ENCODE data around the gene EDC3.
"Not testable (repeated sequence)": the region's sequence is repeated elsewhere in the genome, so short reads cannot be mapped to it uniquely, and the experiment has no call there.

EDC3 gene

DNA sequence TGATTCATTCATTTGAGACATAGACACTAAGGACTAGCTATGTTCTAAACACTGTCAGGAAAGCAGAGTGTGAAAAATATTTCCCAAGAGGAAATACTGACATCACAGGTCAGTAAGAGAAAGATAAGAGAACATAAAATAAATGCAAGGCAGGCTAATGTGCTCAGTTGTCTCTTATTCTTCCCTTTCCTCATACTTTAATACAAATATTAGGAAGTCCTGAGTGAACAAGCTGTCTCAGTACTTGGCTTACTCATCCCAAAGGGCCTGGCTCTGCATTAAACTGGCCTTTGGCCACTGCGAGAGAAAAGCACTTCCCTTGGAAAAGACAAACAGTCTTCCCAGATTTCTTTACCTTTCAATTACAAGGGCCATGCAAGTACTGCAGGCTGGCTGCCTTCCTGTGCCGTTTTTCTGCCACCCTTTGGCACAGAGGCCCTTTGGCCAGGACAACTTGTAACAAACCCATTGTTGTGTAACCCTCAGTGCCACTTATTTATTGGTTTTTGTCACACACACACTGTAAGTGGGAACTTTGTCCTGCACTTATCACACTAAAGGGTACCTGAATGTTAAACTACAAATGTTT, 31.7 kb downstream of the EDC3 start:
- Histone ChIP-seq H3K9me3 (ENCODE audit: control insufficient read depth, insufficient read depth, low read depth, low read length) (no peaks in the 10 kb centered on the region), H3K9ac (ENCODE audit: low read length) (no peak overlapping the region), H3K27ac (ENCODE audit: low read depth, low read length) (no peak overlapping the region), H3K36me3 (ENCODE audit: control insufficient read depth, insufficient read depth, low read length) (peaks cover 11% of the 10 kb centered on the region), H3K4me1 (ENCODE audit: control insufficient read depth, insufficient read depth, low read length) (peaks cover 7% of the 10 kb centered on the region; the same call in 1 of the 2 replicates), H3K27me3 (ENCODE audit: control insufficient read depth, insufficient read depth, low read length) (no peaks in the 10 kb centered on the region), H3K4me3 (ENCODE audit: low read depth, low read length) (no peak overlapping the region)

GRCh38 chr15:74663303-74664027, 32.4 kb downstream of the EDC3 start:
- H3K4me1 ChIP-seq (ENCODE audit: control insufficient read depth, insufficient read depth, low read length): peaks cover 7% of the 10 kb centered on the region; the same call in 1 of the 2 replicates
- H3K36me3 ChIP-seq (ENCODE audit: control insufficient read depth, insufficient read depth, low read length): peaks cover 7% of the 10 kb centered on the region
- no peak overlapping the region for H3K27ac ChIP-seq (ENCODE audit: low read depth, low read length)
- H3K27me3 ChIP-seq (ENCODE audit: control insufficient read depth, insufficient read depth, low read length): no peaks in the 10 kb centered on the region
- H3K9me3 ChIP-seq (ENCODE audit: control insufficient read depth, insufficient read depth, low read depth, low read length): no peaks in the 10 kb centered on the region
- H3K9ac ChIP-seq (ENCODE audit: low read length): no peak overlapping the region
- H3K4me3 ChIP-seq (ENCODE audit: low read depth, low read length): no peak overlapping the region

DNA sequence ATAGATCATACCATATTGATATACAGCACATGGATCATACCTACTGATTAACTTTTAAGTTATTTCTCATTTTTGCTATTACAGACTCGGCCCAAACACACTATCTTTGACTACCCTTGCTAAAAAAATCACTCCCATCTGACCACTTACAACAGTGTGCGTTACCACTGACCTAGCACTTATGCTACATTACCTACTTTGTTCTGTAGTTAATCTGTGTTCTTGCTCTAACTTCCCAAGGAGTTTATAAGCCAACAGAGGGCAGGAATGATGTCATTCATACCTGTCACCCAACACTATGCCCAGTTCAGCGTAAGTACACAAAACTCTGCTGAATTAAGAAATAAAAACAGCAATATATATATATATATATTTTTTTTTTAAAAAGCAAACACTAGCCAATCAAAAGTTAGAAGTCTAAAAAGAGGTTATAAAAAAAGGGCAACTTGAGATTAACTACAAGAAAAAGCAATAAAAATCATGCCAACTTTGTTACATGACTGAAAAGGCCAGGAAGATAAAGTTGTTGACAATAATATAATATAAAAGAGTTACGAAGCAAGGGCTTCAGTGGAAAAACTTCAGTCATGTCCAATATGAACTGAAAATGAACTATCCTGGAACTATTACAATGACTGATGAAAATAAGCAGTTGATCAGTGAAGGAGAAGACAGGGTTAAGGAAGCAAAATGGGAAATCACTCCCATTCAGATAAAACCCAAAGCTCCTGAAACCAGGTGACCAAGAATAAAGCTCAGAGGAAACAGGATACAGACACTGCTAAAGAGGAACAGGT, 33.6 kb downstream of the EDC3 start:
- no peak overlapping the region for H3K9ac ChIP-seq (ENCODE audit: low read length)
- no peaks in the 10 kb centered on the region for H3K36me3 ChIP-seq (ENCODE audit: control insufficient read depth, insufficient read depth, low read length)
- H3K9me3 ChIP-seq (ENCODE audit: control insufficient read depth, insufficient read depth, low read depth, low read length): no peaks in the 10 kb centered on the region
- no peak overlapping the region for H3K27ac ChIP-seq (ENCODE audit: low read depth, low read length)
- H3K4me3 ChIP-seq (ENCODE audit: low read depth, low read length): no peak overlapping the region
- no peaks in the 10 kb centered on the region for H3K27me3 ChIP-seq (ENCODE audit: control insufficient read depth, insufficient read depth, low read length)
- peaks cover 7% of the 10 kb centered on the region; the same call in 1 of the 2 replicates for H3K4me1 ChIP-seq (ENCODE audit: control insufficient read depth, insufficient read depth, low read length)

- not testable (repeated sequence) for H3K4me1 ChIP-seq (ENCODE audit: control insufficient read depth, insufficient read depth, low read length); H3K9me3 ChIP-seq (ENCODE audit: control insufficient read depth, insufficient read depth, low read depth, low read length); H3K27ac ChIP-seq (ENCODE audit: low read depth, low read length); H3K36me3 ChIP-seq (ENCODE audit: control insufficient read depth, insufficient read depth, low read length); H3K4me3 ChIP-seq (ENCODE audit: low read depth, low read length); H3K27me3 ChIP-seq (ENCODE audit: control insufficient read depth, insufficient read depth, low read length); H3K9ac ChIP-seq (ENCODE audit: low read length)
These were observed 34.5 kb downstream of the EDC3 start for GRCh38 chr15:74661280-74661679.

DNA sequence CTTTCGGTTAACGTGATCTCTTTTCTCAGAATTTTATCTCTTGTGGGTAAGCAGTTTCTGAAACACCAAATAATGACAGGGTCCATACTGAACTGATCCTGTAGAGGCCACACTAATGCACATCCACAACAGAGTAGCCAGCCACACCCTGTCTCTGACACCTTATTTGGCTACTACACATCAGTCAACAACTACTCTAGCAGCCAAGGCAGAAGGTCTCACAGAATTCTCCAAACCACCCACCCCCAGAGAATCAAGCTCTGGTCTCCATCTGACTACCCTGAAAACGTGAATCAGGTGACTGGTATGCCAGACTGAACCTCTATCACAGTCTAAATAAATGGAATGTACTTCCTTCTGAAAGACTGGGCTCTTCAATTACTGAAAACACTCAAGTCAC, 38.0 kb downstream of the EDC3 start:
- Histone ChIP-seq H3K27me3 (ENCODE audit: control insufficient read depth, insufficient read depth, low read length) (no peaks in the 10 kb centered on the region), H3K27ac (ENCODE audit: low read depth, low read length) (no peak overlapping the region), H3K36me3 (ENCODE audit: control insufficient read depth, insufficient read depth, low read length) (peaks cover 18% of the 10 kb centered on the region), H3K9ac (ENCODE audit: low read length) (no peak overlapping the region), H3K9me3 (ENCODE audit: control insufficient read depth, insufficient read depth, low read depth, low read length) (no peaks in the 10 kb centered on the region), H3K4me1 (ENCODE audit: control insufficient read depth, insufficient read depth, low read length) (no peaks in the 10 kb centered on the region), H3K4me3 (ENCODE audit: low read depth, low read length) (no peak overlapping the region)

GRCh38 chr15:74656935-74657535, 38.8 kb downstream of the EDC3 start:
- H3K4me3 ChIP-seq (ENCODE audit: low read depth, low read length): no peak overlapping the region
- H3K9me3 ChIP-seq (ENCODE audit: control insufficient read depth, insufficient read depth, low read depth, low read length): no peaks in the 10 kb centered on the region
- H3K27me3 ChIP-seq (ENCODE audit: control insufficient read depth, insufficient read depth, low read length): no peaks in the 10 kb centered on the region
- H3K9ac ChIP-seq (ENCODE audit: low read length): no peak overlapping the region
- no peak overlapping the region for H3K27ac ChIP-seq (ENCODE audit: low read depth, low read length)
- peaks cover 18% of the 10 kb centered on the region for H3K36me3 ChIP-seq (ENCODE audit: control insufficient read depth, insufficient read depth, low read length)
- no peaks in the 10 kb centered on the region for H3K4me1 ChIP-seq (ENCODE audit: control insufficient read depth, insufficient read depth, low read length)

- Histone ChIP-seq H3K9me3 (ENCODE audit: control insufficient read depth, insufficient read depth, low read depth, low read length) (no peaks in the 10 kb centered on the region), H3K9ac (ENCODE audit: low read length) (no peak overlapping the region), H3K36me3 (ENCODE audit: control insufficient read depth, insufficient read depth, low read length) (peaks cover 27% of the 10 kb centered on the region), H3K27me3 (ENCODE audit: control insufficient read depth, insufficient read depth, low read length) (no peaks in the 10 kb centered on the region), H3K4me3 (ENCODE audit: low read depth, low read length) (no peak overlapping the region), H3K4me1 (ENCODE audit: control insufficient read depth, insufficient read depth, low read length) (no peaks in the 10 kb centered on the region), H3K27ac (ENCODE audit: low read depth, low read length) (no peak overlapping the region)
These were observed 40.4 kb downstream of the EDC3 start for GRCh38 chr15:74655424-74655823.

DNA sequence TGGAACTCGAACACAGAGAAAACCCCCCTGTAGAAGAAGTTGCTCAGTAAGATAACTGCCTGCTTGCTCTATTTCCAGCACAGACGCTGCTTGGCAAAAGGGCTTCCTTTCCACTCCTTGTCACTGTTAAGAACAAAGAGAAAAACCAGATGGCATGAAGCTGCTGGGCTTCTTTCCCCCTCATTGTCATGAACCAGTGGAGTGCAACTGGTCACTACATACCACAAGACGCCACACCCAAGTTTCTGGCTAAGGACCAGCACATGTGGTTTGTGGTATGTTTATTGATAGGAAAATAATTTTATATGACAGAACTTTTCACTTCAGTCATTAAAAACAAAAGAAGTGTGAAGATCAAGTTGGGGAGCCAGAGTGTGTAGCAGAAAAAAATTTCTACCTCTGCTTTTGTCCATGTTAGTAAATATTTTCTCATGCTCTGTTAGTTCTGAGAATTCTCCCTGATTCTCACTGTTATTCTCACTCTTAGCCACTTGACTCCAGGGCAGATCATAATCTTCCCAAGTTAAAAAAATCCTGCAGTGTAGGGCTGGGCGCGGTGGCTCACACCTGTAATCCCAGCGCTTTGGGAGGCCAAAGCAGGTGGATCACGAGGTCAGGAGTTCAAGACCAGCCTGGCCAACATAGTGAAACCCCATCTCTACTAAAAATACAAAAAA, 42.3 kb downstream of the EDC3 start:
- H3K4me3 ChIP-seq (ENCODE audit: low read depth, low read length): no peak overlapping the region
- peaks cover 31% of the 10 kb centered on the region for H3K36me3 ChIP-seq (ENCODE audit: control insufficient read depth, insufficient read depth, low read length)
- H3K4me1 ChIP-seq (ENCODE audit: control insufficient read depth, insufficient read depth, low read length): no peaks in the 10 kb centered on the region
- H3K27me3 ChIP-seq (ENCODE audit: control insufficient read depth, insufficient read depth, low read length): no peaks in the 10 kb centered on the region
- H3K9ac ChIP-seq (ENCODE audit: low read length): no peak overlapping the region
- H3K9me3 ChIP-seq (ENCODE audit: control insufficient read depth, insufficient read depth, low read depth, low read length): no peaks in the 10 kb centered on the region
- no peak overlapping the region for H3K27ac ChIP-seq (ENCODE audit: low read depth, low read length)

- H3K9ac ChIP-seq (ENCODE audit: low read length): no peak overlapping the region
- H3K27ac ChIP-seq (ENCODE audit: low read depth, low read length): no peak overlapping the region
- H3K27me3 ChIP-seq (ENCODE audit: control insufficient read depth, insufficient read depth, low read length): no peaks in the 10 kb centered on the region
- H3K36me3 ChIP-seq (ENCODE audit: control insufficient read depth, insufficient read depth, low read length): peaks cover 31% of the 10 kb centered on the region
- no peaks in the 10 kb centered on the region for H3K4me1 ChIP-seq (ENCODE audit: control insufficient read depth, insufficient read depth, low read length)
- H3K4me3 ChIP-seq (ENCODE audit: low read depth, low read length): no peak overlapping the region
- H3K9me3 ChIP-seq (ENCODE audit: control insufficient read depth, insufficient read depth, low read depth, low read length): no peaks in the 10 kb centered on the region
These were observed 44.5 kb downstream of the EDC3 start for GRCh38 chr15:74651242-74651741.

DNA sequence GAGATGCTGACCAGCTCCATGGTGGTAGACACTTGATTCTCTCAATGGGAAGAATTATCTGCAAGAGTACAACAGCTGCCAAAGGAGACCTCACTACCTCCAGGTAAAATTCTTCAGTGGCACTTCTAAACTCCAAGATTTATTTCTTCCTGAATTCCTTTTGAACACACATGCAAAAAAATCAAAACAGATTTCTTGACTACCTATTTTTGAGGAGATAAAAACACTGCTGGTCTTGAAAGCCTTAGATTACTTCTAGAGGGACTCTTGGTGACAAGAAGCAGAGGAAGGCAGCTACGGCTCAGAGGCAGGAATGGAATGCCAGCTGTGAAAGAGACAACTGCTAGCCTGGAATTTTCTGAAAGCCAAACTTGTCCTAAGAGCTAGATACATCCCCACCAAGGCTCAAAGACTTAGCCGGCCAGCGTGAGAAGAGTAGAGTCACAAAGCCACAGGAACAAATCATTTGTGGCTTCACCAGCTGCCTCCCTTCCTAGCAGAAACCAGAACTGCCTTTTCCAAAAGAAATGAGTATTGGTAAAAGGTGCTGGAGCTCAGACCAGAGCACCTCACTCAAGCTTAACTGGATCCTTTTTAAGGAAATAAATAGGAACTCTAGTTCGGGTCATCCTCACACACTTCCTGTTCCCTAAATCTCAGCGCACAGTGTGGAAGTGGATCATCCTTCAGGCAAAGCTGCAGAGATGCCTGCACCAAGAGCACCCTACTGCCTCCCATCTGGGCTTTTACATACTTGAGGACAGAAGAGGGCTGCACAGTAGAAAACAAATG, 47.6 kb downstream of the EDC3 start:
- Histone ChIP-seq H3K4me3 (ENCODE audit: low read depth, low read length) (no peak overlapping the region), H3K27ac (ENCODE audit: low read depth, low read length) (no peak overlapping the region), H3K27me3 (ENCODE audit: control insufficient read depth, insufficient read depth, low read length) (no peaks in the 10 kb centered on the region), H3K4me1 (ENCODE audit: control insufficient read depth, insufficient read depth, low read length) (peaks cover 7% of the 10 kb centered on the region), H3K9ac (ENCODE audit: low read length) (no peak overlapping the region), H3K36me3 (ENCODE audit: control insufficient read depth, insufficient read depth, low read length) (peaks cover 18% of the 10 kb centered on the region), H3K9me3 (ENCODE audit: control insufficient read depth, insufficient read depth, low read depth, low read length) (no peaks in the 10 kb centered on the region)

Measured in HUES6 (cell line).